ENCODE measurements around the gene FASTK.

Gene FASTK

GRCh38 chr7:151059367-151060112 is 21.1 kb downstream of the FASTK start, which contains the start of gene SLC4A2:
SLC4A2 (plus strand) TSS chr7:151059589; CDS start chr7:151061988, 2,399 bp downstream.
- ATAC-seq, result peak; percentile 12
- TF ChIP-seq BACH2 (CRISPR knock-in tag; IDR thresholded peaks at IDR 0.05; ENCODE audit: borderline replicate concordance), result no peak
- TF ChIP-seq TSHZ2 (CRISPR knock-in tag; IDR thresholded peaks at IDR 0.05), result peak; percentile 40; the same call in 1 of the 2 replicates
- TF ChIP-seq, protein P1, sequence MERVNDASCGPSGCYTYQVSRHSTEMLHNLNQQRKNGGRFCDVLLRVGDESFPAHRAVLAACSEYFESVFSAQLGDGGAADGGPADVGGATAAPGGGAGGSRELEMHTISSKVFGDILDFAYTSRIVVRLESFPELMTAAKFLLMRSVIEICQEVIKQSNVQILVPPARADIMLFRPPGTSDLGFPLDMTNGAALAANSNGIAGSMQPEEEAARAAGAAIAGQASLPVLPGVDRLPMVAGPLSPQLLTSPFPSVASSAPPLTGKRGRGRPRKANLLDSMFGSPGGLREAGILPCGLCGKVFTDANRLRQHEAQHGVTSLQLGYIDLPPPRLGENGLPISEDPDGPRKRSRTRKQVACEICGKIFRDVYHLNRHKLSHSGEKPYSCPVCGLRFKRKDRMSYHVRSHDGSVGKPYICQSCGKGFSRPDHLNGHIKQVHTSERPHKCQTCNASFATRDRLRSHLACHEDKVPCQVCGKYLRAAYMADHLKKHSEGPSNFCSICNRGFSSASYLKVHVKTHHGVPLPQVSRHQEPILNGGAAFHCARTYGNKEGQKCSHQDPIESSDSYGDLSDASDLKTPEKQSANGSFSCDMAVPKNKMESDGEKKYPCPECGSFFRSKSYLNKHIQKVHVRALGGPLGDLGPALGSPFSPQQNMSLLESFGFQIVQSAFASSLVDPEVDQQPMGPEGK (CRISPR knock-in tag; IDR thresholded peaks at IDR 0.05; ENCODE audit: borderline replicate concordance), result peak; percentile 73; the same call in 1 of the 2 replicates
- TF ChIP-seq ZFP30 (CRISPR knock-in tag; IDR thresholded peaks at IDR 0.05), result no peak
- TF ChIP-seq SNAI2 (CRISPR knock-in tag; IDR thresholded peaks at IDR 0.05), result peak; percentile 81; the same call in 1 of the 2 replicates

- TF ChIP-seq ZNF70 (CRISPR knock-in tag; IDR thresholded peaks at IDR 0.05) (no peak), OSR1 (CRISPR knock-in tag; IDR thresholded peaks at IDR 0.05) (no peak)
- no peak for ATAC-seq
Measured at GRCh38 chr7:151058781-151059366, 21.7 kb downstream of the FASTK start.

DNA sequence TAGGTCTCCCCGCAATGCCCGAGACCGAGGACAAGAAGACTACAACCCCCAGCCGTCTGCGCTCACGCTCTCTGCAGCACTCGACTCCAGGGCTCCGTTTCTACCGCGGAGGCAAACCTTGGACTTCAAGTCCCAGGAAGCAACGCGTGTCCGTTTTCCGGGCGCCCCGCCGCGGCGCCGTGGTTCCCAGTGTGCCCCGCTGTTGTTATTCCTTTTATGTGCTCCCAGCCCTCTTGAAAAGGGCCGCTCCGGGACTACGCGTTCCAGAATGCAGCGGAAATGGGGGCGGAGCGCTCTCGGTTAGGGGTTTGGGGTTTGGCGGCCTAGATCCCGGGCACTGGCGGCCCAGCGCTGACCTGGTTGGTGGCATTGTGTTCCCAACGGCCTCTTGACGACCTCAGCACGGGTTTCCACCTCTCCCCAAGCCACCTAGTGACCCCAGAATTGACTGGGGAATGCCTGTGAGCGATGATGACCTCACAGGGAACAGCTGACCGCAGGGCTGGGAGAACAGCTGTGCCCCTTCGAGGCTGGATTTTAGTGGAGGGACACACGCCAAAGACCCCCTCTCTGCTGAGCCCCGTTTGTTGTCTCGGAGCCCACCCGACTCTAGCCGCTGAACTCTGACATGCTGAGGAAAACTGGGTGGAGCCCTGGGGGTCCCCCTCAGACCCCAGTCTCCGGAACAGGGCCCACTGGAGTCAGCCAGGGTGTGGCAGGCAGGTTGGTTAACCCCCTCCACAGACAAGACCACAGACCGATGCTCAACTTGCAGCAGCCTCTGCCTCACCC is 22.4 kb downstream of the FASTK start:
- no peak for TF ChIP-seq SNAI2 (CRISPR knock-in tag; IDR thresholded peaks at IDR 0.05)
- TF ChIP-seq TSHZ2 (CRISPR knock-in tag; IDR thresholded peaks at IDR 0.05), result no peak; the same call in 1 of the 2 replicates
- no peak for TF ChIP-seq ZNF8 (CRISPR knock-in tag; IDR thresholded peaks at IDR 0.05)
- peak; percentile 52; the same call in 1 of the 2 replicates for TF ChIP-seq CSRNP3 (CRISPR knock-in tag; IDR thresholded peaks at IDR 0.05)
- TF ChIP-seq POU6F1 (CRISPR knock-in tag; IDR thresholded peaks at IDR 0.05; ENCODE audit: borderline replicate concordance, low read depth), result no peak
- TF ChIP-seq CREB5 (CRISPR knock-in tag; IDR thresholded peaks at IDR 0.05; ENCODE audit: low read depth), result 0 out of 2 replicates have a peak, but pooled peaks have one; percentile 23
- no peak for TF ChIP-seq TCF4 (CRISPR knock-in tag; IDR thresholded peaks at IDR 0.05; ENCODE audit: borderline replicate concordance)
- no peak for TF ChIP-seq PPARA (CRISPR knock-in tag; IDR thresholded peaks at IDR 0.05; ENCODE audit: borderline replicate concordance)
- peak; percentile 52; the same call in 1 of the 2 replicates for TF ChIP-seq ZFP3 (CRISPR knock-in tag; IDR thresholded peaks at IDR 0.05)
- 0 out of 2 replicates have a peak, but pooled peaks have one; percentile 51 for TF ChIP-seq CSDC2 (CRISPR knock-in tag; IDR thresholded peaks at IDR 0.05)
- peak; percentile 91 for ATAC-seq

Data from SK-N-SH treated with all-trans-retinoic acid at 6 μM for 48 hours (cell line).